Left lung (tissue), 10 donors: ENCODE data around the gene SHC3. TPM values are rescaled to one million over a fixed set of nuclear protein-coding genes. Genes with fewer than 3 reads are reported as not detected.

ENCODE experiments used
- ATAC-seq: fragments of 200-7000 bp; cut with Tn5 transposase; one replicate; pipeline ENCODE4 v1.9.1; 2020; ENCODE audit warnings: moderate library complexity
- DNase-seq, 4 donors: peaks; one replicate each; pipeline ENCODE4 v3.0.0-alpha.2; 2013 to 2020
- H3K27ac ChIP-seq, 2 donors: fragments of 200-600 bp; sonication (generic) in 1 of 2; one replicate each; pipeline versions ENCODE4 v1.5.0 to v1.8.0; 2020 to 2021
- H3K27me3 ChIP-seq, 2 donors: fragments of 200-600 bp; sonication (generic) in 1 of 2; one replicate each; pipeline versions ENCODE4 v1.5.0 to v1.8.0; 2020 to 2021
- H3K36me3 ChIP-seq, 2 donors: fragments of 200-600 bp; sonication (generic) in 1 of 2; one replicate each; pipeline versions ENCODE4 v1.5.0 to v1.8.0; 2020 to 2021
- H3K4me1 ChIP-seq, 2 donors: fragments of 200-600 bp; one replicate each; pipeline ENCODE4 v1.8.0; 2021
- H3K4me3 ChIP-seq, 2 donors: fragments of 200-600 bp; sonication (generic) in 1 of 2; one replicate each; pipeline versions ENCODE4 v1.5.0 to v1.8.0; 2020 to 2021; ENCODE audit warnings: mild to moderate bottlenecking in 1 of 2
- H3K9me3 ChIP-seq, 2 donors: fragments of 200-600 bp; sonication (generic) in 1 of 2; one replicate each; pipeline versions ENCODE4 v1.5.0 to v1.8.0; 2020 to 2021
- intact Hi-C, 2 donors: fragments of 100-400 bp; cut with DNase I; formaldehyde crosslinking; loops; one replicate each; pipeline versions ENCODE4 v1.11.2 to v1.14.2; 2022
- polyA plus RNA-seq, 6 donors: library from polyadenylated mRNA; unstranded; fragments of 120-200 nt; gene quantifications; one replicate each; pipeline ENCODE4 v1.2.1, GENCODE V29; 2013; ENCODE audit not compliant: insufficient read length in 6 of 6
- total RNA-seq, 2 donors: library from RNA; stranded (reverse); fragmentation: NEBNext Ultra II Directional; extraction: Animal tissue kit (Norgen Biotek cat#: 25700); gene quantifications; one replicate each; pipeline ENCODE4 v1.2.1, GENCODE V29; 2021
- TF ChIP-seq, protein P1 (sequence below), 2 donors: fragments of 200-600 bp; sonication (generic) in 1 of 2; IDR thresholded peaks; one replicate each; pipeline versions ENCODE4 v1.5.0 to v1.8.0; 2021; ENCODE audit warnings: antibody characterized with exemption in 2 of 2
- donor health status: DM: no; HTN: yes; CAD: no.
- donor health status: DM: no; HTN: no; CAD: no.

The SHC3 gene
- total and polyA plus RNA-seq, 8 donors = 10.4 to 19.2 (median 15.6) TPM

DNA sequence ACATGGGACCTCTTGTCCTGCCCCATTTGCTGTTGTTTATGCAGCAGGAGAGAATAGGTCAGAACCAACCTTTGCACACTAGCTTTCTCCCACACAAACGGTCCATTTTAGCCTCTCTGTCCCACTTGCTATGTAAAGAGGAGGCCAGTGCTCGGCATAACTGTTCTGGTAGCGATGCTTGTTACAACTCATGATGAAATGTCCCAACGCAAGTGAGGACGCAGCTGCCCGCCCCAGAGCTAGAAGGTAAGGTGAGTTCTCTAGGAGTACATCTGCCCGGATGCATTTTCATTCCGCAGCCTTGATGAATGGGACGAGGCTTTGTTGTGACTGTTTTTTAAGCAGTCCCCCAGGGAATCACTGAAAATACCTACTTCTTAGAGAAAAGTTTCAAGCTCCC is 173.3 kb downstream of the SHC3 start:
- Histone ChIP-seq H3K36me3 (no peaks in the 10 kb centered on the region), H3K27ac (no peak overlapping the region), H3K4me1 (peaks cover 3 to 13% of the 10 kb centered on the region in 2 donors), H3K4me3 (no peak overlapping the region), H3K9me3 (no peaks in the 10 kb centered on the region), H3K27me3 (peaks cover 0 to 10% of the 10 kb centered on the region in 2 donors)
- TF ChIP-seq, protein P1, sequence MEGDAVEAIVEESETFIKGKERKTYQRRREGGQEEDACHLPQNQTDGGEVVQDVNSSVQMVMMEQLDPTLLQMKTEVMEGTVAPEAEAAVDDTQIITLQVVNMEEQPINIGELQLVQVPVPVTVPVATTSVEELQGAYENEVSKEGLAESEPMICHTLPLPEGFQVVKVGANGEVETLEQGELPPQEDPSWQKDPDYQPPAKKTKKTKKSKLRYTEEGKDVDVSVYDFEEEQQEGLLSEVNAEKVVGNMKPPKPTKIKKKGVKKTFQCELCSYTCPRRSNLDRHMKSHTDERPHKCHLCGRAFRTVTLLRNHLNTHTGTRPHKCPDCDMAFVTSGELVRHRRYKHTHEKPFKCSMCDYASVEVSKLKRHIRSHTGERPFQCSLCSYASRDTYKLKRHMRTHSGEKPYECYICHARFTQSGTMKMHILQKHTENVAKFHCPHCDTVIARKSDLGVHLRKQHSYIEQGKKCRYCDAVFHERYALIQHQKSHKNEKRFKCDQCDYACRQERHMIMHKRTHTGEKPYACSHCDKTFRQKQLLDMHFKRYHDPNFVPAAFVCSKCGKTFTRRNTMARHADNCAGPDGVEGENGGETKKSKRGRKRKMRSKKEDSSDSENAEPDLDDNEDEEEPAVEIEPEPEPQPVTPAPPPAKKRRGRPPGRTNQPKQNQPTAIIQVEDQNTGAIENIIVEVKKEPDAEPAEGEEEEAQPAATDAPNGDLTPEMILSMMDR (IDR thresholded peaks at IDR 0.05) = no peak
- intact Hi-C loops = no loop called here
- ATAC-seq = no peak
- DNase-seq = peak in 1 of 4 donors; percentile 47

DNA sequence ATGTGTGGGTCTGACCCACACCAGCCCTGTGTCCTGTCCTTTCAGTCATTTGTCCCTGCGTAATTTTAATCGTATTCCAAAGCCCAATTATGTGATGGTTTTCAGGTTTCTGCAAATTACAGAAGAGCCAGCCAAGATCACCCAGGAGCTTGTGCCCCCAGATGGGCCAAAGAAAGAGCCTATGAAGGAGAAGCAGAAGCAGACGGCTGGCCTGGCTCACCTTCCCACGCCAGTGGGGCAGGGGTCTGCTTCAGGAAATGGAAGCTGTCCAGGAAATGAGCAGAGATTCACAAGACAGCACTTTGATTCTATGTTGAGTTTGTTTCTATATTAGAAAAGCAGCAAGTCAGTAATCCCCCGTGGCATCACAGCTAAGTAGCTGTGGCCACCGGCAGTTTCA is 175.6 kb downstream of the SHC3 start:
- intact Hi-C loops = no loop called here
- Histone ChIP-seq H3K27me3 (peaks cover 0 to 10% of the 10 kb centered on the region in 2 donors), H3K4me1 (peaks cover 3 to 17% of the 10 kb centered on the region in 2 donors), H3K27ac (no peak overlapping the region), H3K36me3 (no peaks in the 10 kb centered on the region), H3K9me3 (no peaks in the 10 kb centered on the region), H3K4me3 (no peak overlapping the region)
- no peak for ATAC-seq
- peak in 1 of 4 donors; percentile 39 for DNase-seq
- TF ChIP-seq, protein P1 (IDR thresholded peaks at IDR 0.05) = no peak

DNA sequence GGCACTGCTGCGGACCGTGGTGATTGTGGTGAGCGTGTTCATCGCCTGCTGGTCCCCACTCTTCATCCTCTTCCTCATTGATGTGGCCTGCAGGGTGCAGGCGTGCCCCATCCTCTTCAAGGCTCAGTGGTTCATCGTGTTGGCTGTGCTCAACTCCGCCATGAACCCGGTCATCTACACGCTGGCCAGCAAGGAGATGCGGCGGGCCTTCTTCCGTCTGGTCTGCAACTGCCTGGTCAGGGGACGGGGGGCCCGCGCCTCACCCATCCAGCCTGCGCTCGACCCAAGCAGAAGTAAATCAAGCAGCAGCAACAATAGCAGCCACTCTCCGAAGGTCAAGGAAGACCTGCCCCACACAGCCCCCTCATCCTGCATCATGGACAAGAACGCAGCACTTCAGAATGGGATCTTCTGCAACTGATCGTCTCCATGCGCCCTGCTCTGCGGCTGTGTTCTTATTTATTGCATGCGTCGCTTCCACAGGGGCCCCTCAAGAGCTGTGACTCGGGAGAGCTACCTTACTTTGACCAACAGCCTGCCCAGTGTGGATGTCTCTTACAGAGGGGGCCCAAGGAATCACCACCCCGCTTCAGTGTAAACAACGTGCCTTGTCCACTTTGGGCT is 176.6 kb downstream of the SHC3 start:
- no peaks in the 10 kb centered on the region for H3K9me3 ChIP-seq
- H3K36me3 ChIP-seq = no peaks in the 10 kb centered on the region
- no peak overlapping the region for H3K4me3 ChIP-seq
- TF ChIP-seq, protein P1 (IDR thresholded peaks at IDR 0.05) = no peak
- no peak for ATAC-seq
- peak in 1 of 4 donors; percentile 71 for DNase-seq
- no peak overlapping the region for H3K27ac ChIP-seq
- intact Hi-C loops = loop anchor here in 1 of 2 donors (2.0 kb wide), 1 partner anchor 409 kb away; no protein-coding TSS in a partner anchor
- H3K27me3 ChIP-seq = peaks cover 0 to 10% of the 10 kb centered on the region in 2 donors
- H3K4me1 ChIP-seq = peaks cover 3 to 17% of the 10 kb centered on the region in 2 donors

DNA sequence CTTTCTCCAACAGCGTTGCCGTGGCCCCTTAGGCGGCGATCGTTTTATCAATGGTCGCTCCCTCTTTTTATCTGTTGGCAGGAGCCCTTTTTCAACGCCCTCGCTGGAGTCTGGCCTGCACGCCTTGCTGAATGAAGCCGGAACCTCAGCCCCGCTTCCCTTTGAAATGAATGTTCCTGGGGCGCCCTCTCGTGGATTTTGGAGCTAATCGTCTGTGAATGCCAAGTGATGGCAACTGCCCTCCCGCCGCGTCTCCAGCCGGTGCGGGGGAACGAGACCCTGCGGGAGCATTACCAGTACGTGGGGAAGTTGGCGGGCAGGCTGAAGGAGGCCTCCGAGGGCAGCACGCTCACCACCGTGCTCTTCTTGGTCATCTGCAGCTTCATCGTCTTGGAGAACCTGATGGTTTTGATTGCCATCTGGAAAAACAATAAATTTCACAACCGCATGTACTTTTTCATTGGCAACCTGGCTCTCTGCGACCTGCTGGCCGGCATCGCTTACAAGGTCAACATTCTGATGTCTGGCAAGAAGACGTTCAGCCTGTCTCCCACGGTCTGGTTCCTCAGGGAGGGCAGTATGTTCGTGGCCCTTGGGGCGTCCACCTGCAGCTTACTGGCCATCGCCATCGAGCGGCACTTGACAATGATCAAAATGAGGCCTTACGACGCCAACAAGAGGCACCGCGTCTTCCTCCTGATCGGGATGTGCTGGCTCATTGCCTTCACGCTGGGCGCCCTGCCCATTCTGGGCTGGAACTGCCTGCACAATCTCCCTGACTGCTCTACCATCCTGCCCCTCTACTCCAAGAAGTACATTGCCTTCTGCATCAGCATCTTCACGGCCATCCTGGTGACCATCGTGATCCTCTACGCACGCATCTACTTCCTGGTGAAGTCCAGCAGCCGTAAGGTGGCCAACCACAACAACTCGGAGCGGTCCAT is 177.4 kb downstream of the SHC3 start:
- no peaks in the 10 kb centered on the region for H3K36me3 ChIP-seq
- peak; percentile 94 for ATAC-seq

More for the DNA sequence above, 177.4 kb downstream of the SHC3 start:
- peak; percentile 83 to 92 (median 88) for DNase-seq
- no peak overlapping the region for H3K27ac ChIP-seq
- H3K9me3 ChIP-seq = no peaks in the 10 kb centered on the region
- H3K4me3 ChIP-seq = no peak overlapping the region
- peaks cover 3 to 17% of the 10 kb centered on the region in 2 donors for H3K4me1 ChIP-seq
- peaks cover 0 to 10% of the 10 kb centered on the region in 2 donors for H3K27me3 ChIP-seq
- intact Hi-C loops = loop anchor here in 1 of 2 donors (2.0 kb wide), 1 partner anchor 408 kb away; no protein-coding TSS in a partner anchor
- TF ChIP-seq, protein P1 (IDR thresholded peaks at IDR 0.05) = peak; percentile 67 to 70
